Erythroblast (primary cell): Measurements from ENCODE around the gene RIC8A.
A peak's percentile ranks its signal among the peaks of the same experiment; 100 is the strongest.

Experiments used
- GATA1 ChIP-seq: IDR thresholded peaks from 2 replicates; pipeline ENCODE4 v1.6.1; 2011; ENCODE audit warnings: low read depth, mild to moderate bottlenecking, control low read depth, low read length, moderate library complexity
- POLR2A ChIP-seq: IDR thresholded peaks from 2 replicates; pipeline ENCODE4 v1.6.1; 2011; ENCODE audit warnings: mild to moderate bottlenecking, low read length

- TF ChIP-seq POLR2A (peak; percentile 34), GATA1 (no peak)
Observed at GRCh38 chr11:208181-208916, 841 bp downstream of the RIC8A start.
